Central memory CD4-positive, alpha-beta T cell (primary cell): Measurements from ENCODE around the gene GARIN3.

Source experiments
- DNase-seq: peaks from one replicate; pipeline ENCODE4 v3.0.0; 2022

GARIN3 gene

DNA sequence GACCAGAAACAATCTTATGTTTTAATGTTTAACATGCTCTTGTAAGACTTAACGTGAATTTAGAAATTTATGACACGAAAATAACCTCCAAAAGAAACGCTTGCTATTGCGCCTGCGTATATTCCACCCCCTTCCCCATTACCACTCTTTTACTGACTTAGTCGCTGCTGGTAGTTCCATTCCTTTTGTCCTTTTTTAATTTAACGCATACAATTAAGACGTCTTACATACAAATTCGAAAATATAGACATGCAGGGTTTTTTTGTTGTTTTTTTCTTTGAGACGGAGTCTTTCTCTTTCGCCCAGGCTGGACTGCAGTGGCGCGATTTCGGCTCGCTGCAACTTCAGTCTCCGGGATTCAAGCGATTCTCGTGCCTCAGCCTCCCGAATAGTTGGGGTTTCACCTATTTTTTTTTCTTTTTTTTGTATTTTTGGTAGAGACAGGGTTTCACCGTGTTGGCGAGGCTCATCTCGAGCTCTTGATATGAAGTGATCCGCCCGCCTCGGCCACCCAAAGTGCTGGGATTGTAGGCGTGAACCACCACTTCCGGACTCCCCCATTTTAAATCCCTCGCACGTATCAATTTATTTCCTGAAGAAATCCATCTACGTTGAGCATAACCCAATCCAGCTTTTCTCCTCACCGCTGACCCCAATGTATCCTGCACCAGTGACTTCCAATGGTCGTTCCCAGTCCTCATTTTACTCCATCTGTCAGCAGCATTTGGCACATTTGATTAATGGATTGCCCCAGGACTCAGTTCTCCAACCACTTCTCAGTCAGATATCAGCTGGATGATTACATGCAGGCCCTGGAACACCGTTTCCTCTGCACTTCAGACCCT, 22.7 kb downstream of the GARIN3 start:
- DNase-seq: no peak

DNA sequence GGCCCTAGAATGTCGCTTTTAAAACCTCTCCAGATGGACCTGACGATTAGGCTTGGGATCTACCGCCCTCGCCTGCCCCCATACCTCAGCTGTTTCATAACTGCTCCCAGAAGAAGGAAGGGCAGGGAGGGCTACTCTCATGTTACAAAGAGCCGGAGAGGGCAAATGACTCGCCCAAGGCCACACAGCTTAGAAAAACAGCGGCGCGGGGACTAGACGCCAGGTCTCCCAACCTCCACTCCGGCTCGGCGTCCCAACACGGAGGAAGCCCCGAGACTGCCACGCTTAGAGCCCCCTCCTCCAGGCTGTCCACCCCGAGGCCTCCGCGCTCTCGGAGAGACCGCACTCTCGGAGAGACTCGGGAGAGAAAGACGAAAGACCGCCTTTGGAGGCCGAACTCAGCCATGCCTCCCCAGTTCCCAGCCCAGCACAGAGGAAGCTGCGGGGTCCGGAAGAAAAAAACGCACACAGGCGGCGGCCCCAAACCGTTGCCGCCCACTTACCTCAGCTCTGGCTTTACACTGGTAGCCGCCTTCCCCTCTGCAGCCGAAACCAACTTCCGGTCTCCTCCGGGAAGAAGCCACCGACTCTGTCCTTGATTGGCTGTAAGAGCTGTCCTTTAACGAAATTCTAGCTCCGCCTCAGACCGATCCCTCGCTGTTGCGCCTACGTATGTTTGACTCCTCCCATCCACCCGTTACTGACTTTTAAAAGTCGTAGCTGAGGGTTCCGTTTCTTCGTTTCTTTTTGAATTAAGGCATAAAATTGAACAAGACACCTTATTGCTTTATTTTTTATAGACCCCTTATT, 23.5 kb downstream of the GARIN3 start, which contains the start of gene MED7:
Gene MED7, minus strand, starts transcription at position 549 of the 810 bp plus-strand sequence. CDS start 3,434 bp downstream, outside the sequence.
- peak; percentile 97 for DNase-seq

DNA sequence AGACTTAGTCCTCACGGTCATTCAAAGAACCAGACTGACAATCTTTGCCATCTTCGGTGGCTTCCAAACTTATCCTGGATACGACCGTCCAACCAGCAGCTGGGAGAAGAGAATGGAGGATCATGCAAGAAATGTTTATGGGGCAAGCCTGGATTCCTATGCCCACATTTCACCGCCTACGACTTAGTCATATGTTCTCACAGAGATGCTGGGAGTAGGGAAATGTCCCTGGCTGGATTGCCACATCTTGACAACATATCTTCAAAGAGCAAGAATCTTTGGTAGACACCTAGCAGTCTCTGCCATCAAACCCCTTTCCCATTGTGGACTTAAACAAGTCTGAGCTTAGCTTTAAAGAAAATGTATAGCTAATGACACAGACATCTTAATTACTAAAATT, 28.4 kb downstream of the GARIN3 start:
- no peak for DNase-seq

- DNase-seq: no peak
Observed at GRCh38 chr5:157132281-157132612, 33.8 kb downstream of the GARIN3 start.

DNA sequence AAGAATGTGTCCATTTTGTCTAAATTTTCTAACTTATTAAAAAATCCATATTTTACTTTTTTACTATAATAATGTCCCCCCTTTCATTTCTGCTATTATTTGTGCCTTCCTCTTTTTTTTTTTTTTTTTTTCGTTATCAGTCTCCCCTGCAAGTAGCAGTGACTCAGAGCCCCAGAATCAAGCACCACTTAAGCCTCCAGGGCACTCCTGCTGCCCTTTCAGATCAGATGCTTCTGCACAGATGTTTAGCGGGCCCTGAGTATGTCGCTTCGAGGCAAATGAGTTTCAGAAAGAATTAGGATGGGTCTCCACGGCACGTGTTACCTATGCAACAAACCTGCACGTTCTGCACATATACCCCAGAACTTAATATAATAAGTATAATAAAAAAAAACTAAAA, 35.1 kb downstream of the GARIN3 start:
- no peak for DNase-seq

GRCh38 chr5:157121709-157122108, 44.4 kb downstream of the GARIN3 start:
- DNase-seq: no peak

GRCh38 chr5:157120102-157120501, 46.0 kb downstream of the GARIN3 start:
- DNase-seq: no peak

GRCh38 chr5:157116483-157116954, 49.5 kb downstream of the GARIN3 start:
- no peak for DNase-seq

DNA sequence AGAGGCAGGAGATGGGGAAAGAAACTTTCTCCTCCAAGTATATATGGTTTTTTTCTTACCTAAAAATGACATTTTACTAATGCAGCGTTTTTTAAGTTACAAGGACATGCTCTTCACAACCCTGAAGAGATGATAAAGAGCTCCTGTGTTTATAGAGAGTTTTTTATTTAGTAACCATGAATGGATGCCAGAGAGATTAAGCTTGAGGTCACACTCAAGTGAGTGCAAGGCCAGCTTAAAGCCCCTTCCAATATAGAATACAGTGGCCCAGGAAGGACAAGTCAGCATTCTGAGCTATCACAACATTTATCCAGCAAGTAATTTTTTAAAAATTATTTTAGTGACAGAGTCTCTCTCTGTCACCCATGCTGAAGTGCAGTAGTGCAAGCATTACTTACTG, 50.6 kb downstream of the GARIN3 start:
- no peak for DNase-seq

GRCh38 chr5:157115012-157115411, 51.1 kb downstream of the GARIN3 start:
- DNase-seq: no peak

DNA sequence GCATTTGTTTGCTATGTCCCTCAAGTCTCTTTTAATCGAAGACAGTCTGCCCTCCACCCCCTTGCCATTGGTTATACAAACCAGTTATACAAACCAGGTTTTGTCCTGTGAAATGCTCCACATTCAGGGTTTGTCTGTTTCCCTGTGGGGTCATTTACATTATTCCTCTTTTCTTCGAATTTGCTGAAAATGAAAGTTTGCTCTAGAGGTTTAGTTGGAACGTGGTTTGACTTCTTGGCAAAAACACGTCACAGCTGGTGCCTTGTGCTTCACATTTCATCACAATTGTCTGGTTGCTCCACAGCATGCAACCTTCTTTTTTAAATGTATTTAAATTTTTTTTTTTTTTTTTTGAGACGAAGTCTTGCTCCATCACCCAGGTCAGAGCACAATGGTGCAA, 53.1 kb downstream of the GARIN3 start:
- no peak for DNase-seq
